Fibroblast of mammary gland (primary cell): ENCODE data around the gene CAPN5.

Experiments used
- DNase-seq: peaks from one replicate; pipeline ENCODE4 v3.0.0-alpha.2; 2010; ENCODE audit warnings: low read depth
- H3K4me3 ChIP-seq: 2 replicates; pipeline ENCODE4 v1.5.1; 2011; ENCODE audit warnings: low read depth, mild to moderate bottlenecking, low read length, moderate library complexity; ENCODE audit not compliant: control insufficient read depth
- CTCF ChIP-seq: conservative IDR thresholded peaks from 2 replicates; pipeline ENCODE4 v1.5.1; 2011; ENCODE audit warnings: low read depth, low read length, inconsistent platforms; ENCODE audit not compliant: control insufficient read depth, insufficient read depth

CAPN5 gene

DNA sequence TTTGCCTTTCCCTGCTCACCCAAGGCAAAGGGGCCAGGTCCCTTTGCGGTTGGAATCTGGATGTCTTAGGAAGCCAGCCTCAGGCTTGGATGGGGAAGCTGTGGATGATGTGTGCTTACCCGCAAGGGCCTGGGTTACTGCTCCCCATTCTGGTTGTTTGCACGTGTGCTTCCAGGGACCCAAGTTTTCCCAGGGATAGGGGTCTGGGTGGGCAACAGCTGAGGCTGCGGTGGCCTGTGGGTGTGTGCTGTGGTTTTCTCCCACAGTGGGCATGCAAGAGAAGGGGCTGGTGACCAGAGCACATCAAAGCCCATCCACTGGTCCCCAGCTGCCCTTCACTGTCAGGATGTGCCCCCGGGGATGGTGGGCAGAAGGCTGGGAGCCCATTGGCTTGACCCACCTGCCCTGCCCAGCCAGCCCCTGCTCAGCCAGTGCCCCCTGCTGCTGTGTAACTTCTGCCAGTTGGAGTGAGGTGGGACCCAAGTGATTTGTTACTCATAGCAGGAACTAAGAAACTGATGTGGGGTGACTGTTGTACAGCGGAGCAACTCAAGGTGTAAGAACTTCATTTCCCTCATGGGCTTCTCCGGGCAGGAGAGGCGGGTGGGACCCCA is 3.3 kb downstream of the CAPN5 start:
- H3K4me3 ChIP-seq, result no peak overlapping the region
- no peak for DNase-seq
- no peak for TF ChIP-seq CTCF

DNA sequence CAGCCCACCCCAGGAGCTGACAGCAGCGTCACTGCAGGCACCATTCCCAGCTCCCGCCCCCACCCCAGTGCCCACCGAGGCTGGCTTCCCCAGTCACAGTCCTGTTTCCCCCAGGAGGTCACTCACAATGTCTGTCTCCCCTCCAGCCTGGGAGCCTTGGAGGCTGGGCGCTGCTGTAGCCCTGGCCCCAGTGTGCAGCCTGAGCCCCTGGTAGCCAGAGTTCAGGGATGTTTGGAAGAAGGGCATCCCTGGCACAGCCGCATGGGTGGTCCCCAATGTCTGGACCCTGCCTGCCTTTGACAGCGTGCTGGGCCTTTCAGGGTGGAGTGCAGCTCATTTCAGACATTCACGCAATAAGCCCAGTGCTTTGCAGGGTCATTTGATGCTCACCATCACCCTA is 4.3 kb downstream of the CAPN5 start:
- TF ChIP-seq CTCF, result no peak

DNA sequence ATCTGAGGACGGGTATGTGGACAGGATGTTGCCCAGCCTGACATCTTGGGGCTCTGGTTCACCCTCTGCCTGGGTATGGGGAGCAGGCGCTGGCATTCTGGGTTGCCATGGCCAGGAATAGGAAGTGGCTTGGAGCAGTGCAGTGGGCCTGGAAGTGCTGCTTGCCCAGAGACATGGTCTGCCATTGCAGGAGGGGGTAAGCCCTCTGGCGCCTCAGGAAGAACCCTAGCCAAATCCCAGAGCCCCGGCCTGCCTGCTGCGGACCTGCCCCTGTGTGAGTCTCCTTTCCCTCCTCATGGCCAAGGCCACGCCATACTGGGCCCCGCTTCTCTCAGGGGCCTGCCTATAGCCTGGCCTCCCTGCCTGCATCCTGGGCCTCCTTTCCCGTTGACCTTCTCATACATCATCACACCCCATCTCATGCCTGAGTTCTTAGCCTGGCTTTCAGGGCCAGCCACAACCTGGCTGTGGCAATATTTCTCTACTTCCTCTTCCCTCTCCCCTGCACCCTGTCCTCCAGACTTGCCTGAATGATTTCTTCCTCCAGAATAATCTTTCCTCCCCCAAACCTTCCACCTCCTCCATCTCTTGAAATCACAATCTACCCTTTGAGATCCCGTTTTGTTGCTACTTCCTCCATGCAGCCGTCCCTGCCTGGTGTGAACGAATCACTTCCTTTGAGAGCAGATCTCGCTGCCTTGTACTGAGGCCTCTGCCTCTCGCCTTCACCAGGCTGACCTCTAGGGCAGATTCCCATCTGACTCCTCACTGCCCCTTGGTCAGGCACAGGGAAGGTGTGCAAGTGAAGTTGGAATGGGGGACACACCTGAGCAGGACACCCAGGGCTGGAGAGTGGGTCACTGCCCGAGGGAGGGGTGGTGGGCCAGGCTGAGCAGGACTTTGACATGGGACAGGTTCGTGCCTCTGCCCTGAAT is 5.2 kb downstream of the CAPN5 start:
- no peak overlapping the region for H3K4me3 ChIP-seq
- no peak for TF ChIP-seq CTCF
- DNase-seq, result peak; percentile 49

More for the DNA sequence above, 4.3 kb downstream of the CAPN5 start:
- H3K4me3 ChIP-seq, result no peak overlapping the region
- DNase-seq, result no peak

DNA sequence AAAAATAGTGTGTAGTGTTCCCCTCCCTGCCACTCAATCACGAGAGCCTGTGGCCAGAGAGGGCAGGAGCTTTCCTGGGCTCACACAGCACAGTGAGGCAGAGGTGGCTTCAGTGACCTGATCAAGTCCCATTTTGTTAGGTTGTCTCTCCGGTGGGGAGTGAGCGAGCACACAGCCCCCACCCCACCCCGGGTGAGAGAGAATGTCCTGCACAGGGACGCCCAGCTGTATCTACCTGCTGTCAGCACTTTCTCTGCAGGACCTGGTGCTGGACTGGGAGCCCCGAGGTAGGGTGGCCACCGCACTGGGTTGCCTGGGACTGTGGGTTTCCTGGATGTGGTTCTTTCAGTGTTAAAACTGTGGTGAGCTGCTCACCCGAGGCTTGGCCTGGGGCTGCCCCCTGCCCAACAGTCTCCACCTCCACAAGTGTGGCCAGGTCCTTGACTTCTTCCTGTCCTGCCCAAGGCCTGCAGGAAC is 6.1 kb downstream of the CAPN5 start:
- TF ChIP-seq CTCF, result no peak

DNA sequence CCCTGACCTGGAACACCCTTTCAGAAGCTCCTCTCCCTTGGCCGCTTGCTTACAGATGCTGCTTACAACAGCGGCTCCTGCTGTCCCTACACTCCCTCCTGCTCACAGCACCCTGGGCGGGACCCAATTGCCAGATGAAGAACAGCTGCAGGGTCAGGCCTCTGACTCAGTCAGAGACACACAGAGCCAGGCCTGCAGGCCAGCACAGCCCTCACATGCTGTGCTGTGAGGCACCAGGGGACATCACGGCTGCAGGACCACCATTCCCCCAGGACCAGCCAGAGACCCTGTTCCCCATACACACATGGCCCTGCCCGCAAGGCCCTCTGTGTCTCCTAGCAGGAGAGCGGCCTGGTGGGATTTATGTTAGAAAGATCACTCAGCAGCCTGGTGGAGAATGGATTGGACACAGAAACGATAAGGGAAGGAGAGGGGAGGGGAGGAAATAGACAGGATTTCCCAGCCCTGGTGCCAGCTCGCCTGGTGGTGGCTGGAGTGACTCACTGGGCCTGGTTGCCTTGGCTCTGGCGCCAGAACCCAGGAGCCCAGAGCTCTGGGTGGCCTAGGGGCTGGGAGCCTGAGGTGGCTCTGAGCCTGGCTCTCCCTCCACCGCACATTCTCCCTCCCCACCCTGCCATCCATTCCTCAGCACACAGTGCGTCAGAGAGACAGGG is 6.7 kb downstream of the CAPN5 start:
- peak; percentile 96 for DNase-seq
- H3K4me3 ChIP-seq, result no peak overlapping the region
- peak; percentile 52 for TF ChIP-seq CTCF

More for the DNA sequence above, 6.1 kb downstream of the CAPN5 start:
- H3K4me3 ChIP-seq, result no peak overlapping the region
- no peak for DNase-seq

DNA sequence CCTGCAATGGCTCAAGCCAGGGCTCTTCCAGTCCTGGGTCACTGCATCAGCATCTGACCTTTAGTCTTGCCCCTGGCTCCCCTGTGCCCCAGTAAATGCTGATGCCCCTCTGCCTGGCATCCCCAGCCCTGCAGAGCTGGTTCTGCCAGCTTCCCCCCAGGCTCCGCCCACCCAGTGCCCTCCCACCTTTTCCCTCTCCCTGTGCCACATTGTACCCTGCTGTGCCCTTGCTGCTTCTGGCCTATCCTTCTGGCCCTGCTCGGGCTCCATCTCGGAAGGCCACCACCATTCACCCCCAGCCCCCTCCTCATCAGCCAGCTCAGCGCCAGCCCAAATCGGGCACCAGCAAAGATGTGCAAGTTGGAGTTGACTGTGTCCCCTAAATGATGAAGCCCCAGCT is 7.4 kb downstream of the CAPN5 start:
- no peak for DNase-seq
- no peak for TF ChIP-seq CTCF
- no peak overlapping the region for H3K4me3 ChIP-seq
